Testis (tissue), 3 donors: ENCODE results near the gene ETFBKMT. TPM values are rescaled to one million over a fixed set of nuclear protein-coding genes. Genes with fewer than 3 reads are reported as not detected.
"Not testable (repeated sequence)": the region's sequence is repeated elsewhere in the genome, so short reads cannot be mapped to it uniquely, and the experiment has no call there.

Experiments
- DNase-seq: peaks from one replicate; pipeline ENCODE4 v3.0.0-alpha.2; 2019
- H3K27ac ChIP-seq, 2 donors: fragments of 200-600 bp; sonication (generic); one replicate each; pipeline ENCODE4 v1.5.1; 2019
- H3K27me3 ChIP-seq: fragments of 200-600 bp; sonication (generic); one replicate; pipeline ENCODE4 v1.5.1; 2019
- H3K36me3 ChIP-seq: fragments of 200-600 bp; sonication (generic); one replicate; pipeline ENCODE4 v1.5.1; 2017; ENCODE audit warnings: low read depth; ENCODE audit errors: missing control alignments
- H3K4me1 ChIP-seq: fragments of 200-600 bp; sonication (generic); one replicate; pipeline ENCODE4 v1.5.1; 2019
- H3K4me3 ChIP-seq, 2 donors: fragments of 200-600 bp; sonication (generic); one replicate each; pipeline ENCODE4 v1.5.1; 2017 to 2019
- H3K9me3 ChIP-seq: fragments of 200-600 bp; sonication (generic); one replicate; pipeline ENCODE4 v1.5.1; 2017
- CTCF ChIP-seq, 3 experiments: fragments of 450-650 bp in 2 of 3; fragments of 200-600 bp in 1 of 3; sonication (generic) in 1 of 3; IDR thresholded peaks; one replicate each; pipeline ENCODE4 v1.5.1; 2016 to 2019; ENCODE audit warnings: antibody characterized with exemption in 3 of 3, mild to moderate bottlenecking in 2 of 3, moderate library complexity in 1 of 3
- POLR2A ChIP-seq: fragments of 450-650 bp; IDR thresholded peaks from one replicate; pipeline ENCODE4 v1.6.1; 2017; ENCODE audit warnings: antibody characterized with exemption, mild to moderate bottlenecking, moderate library complexity
- WGBS, 2 donors: methylation state at CpG; one replicate each; pipeline ENCODE4 v1.1.5; 2018; 5-methylcytosine and 5-hydroxymethylcytosine counted together
- intact Hi-C: fragments of 100-400 bp; cut with DNase I; formaldehyde crosslinking; loops from one replicate; pipeline ENCODE4 v1.15.1; 2023; ENCODE audit warnings: low total_unique reads
- polyA plus RNA-seq: library from polyadenylated mRNA; stranded (reverse); fragments of 350-450 nt; fragmentation: Illumina TruSeq; extraction: RNeasy Lipid Tissue Mini Kit (QIAGEN cat#74804); gene quantifications from one replicate; pipeline ENCODE4 v1.2.3, GENCODE V29; 2014; ENCODE audit warnings: low read depth, low replicate concordance; ENCODE audit not compliant: insufficient read depth
- total RNA-seq, 2 donors: library from RNA; depleted of rRNA; stranded (reverse); fragments of >200 nt; gene quantifications; one replicate each; pipeline ENCODE4 v1.2.3, GENCODE V29; 2016

The ETFBKMT gene
- total and polyA plus RNA-seq, 3 donors from 2014 or later: 6.6 to 9.8 (median 7.3) TPM

GRCh38 chr12:31664038-31664437, 4.5 kb downstream of the ETFBKMT start:
- intact Hi-C loops: no loop called here
- H3K27ac ChIP-seq: no peak overlapping the region
- TF ChIP-seq CTCF (IDR thresholded peaks at IDR 0.05) (no peak), POLR2A (no peak)
- no peak overlapping the region for H3K4me3 ChIP-seq
- no peaks in the 10 kb centered on the region for H3K27me3 ChIP-seq
- H3K36me3 ChIP-seq: no peaks in the 10 kb centered on the region
- 83 to 85% methylated on average over 6 of the region's 6 CpGs for WGBS, 2 donors
- DNase-seq: no peak
- H3K9me3 ChIP-seq: no peaks in the 10 kb centered on the region
- H3K4me1 ChIP-seq: no peaks in the 10 kb centered on the region

- no peak overlapping the region for H3K27ac ChIP-seq
- no peaks in the 10 kb centered on the region for H3K4me1 ChIP-seq
- H3K36me3 ChIP-seq: no peaks in the 10 kb centered on the region
- no peaks in the 10 kb centered on the region for H3K27me3 ChIP-seq
- no peak for DNase-seq
- intact Hi-C loops: no loop called here
- H3K4me3 ChIP-seq: no peak overlapping the region
- H3K9me3 ChIP-seq: no peaks in the 10 kb centered on the region
- TF ChIP-seq POLR2A: no peak
- no peak for TF ChIP-seq CTCF (IDR thresholded peaks at IDR 0.05)
Measured at GRCh38 chr12:31669020-31669419, 9.5 kb downstream of the ETFBKMT start.

- H3K27ac ChIP-seq, intact Hi-C loops, H3K9me3 ChIP-seq, H3K4me3 ChIP-seq, H3K27me3 ChIP-seq, H3K4me1 ChIP-seq, H3K36me3 ChIP-seq, DNase-seq: not testable (repeated sequence)
- WGBS, 2 donors: 79 to 95% methylated on average over 2 of the region's 2 CpGs
Measured at GRCh38 chr12:31669582-31669981, 10.1 kb downstream of the ETFBKMT start.

GRCh38 chr12:31672521-31672920, 13.0 kb downstream of the ETFBKMT start:
- no peak overlapping the region for H3K27ac ChIP-seq
- DNase-seq: no peak
- no peaks in the 10 kb centered on the region for H3K27me3 ChIP-seq
- no peaks in the 10 kb centered on the region for H3K4me1 ChIP-seq
- no peaks in the 10 kb centered on the region for H3K9me3 ChIP-seq
- intact Hi-C loops: no loop called here
- WGBS, 2 donors: 79 to 93% methylated on average over 4 of the region's 4 CpGs
- no peaks in the 10 kb centered on the region for H3K36me3 ChIP-seq
- TF ChIP-seq CTCF (IDR thresholded peaks at IDR 0.05) (no peak), POLR2A (no peak)
- no peak overlapping the region for H3K4me3 ChIP-seq

GRCh38 chr12:31682136-31682962, 22.9 kb downstream of the ETFBKMT start:
- no peak overlapping the region for H3K4me3 ChIP-seq
- TF ChIP-seq CTCF (IDR thresholded peaks at IDR 0.05): peak; percentile 37 to 58 (median 54)
- TF ChIP-seq POLR2A: no peak

More at GRCh38 chr12:31682136-31682962, 22.9 kb downstream of the ETFBKMT start:
- peak; percentile 78 for DNase-seq
- intact Hi-C loops: no loop called here
- Histone ChIP-seq H3K9me3 (no peaks in the 10 kb centered on the region), H3K4me1 (no peaks in the 10 kb centered on the region), H3K27ac (no peak overlapping the region), H3K27me3 (no peaks in the 10 kb centered on the region), H3K36me3 (no peaks in the 10 kb centered on the region)
- 71 to 78% methylated on average over 10 of the region's 10 CpGs for WGBS, 2 donors
